HG02571 (cell line): ENCODE data around the gene AGXT.

Experiments used
- ATAC-seq: cut with Tn5 transposase; IDR thresholded peaks from one replicate; pipeline ENCODE4 v1.9.1; 2021; ENCODE audit warnings: mild to moderate bottlenecking, moderate library complexity; ENCODE audit not compliant: unreplicated experiment

AGXT gene

GRCh38 chr2:240884745-240885144 is 16.1 kb downstream of the AGXT start:
- ATAC-seq: no peak

DNA sequence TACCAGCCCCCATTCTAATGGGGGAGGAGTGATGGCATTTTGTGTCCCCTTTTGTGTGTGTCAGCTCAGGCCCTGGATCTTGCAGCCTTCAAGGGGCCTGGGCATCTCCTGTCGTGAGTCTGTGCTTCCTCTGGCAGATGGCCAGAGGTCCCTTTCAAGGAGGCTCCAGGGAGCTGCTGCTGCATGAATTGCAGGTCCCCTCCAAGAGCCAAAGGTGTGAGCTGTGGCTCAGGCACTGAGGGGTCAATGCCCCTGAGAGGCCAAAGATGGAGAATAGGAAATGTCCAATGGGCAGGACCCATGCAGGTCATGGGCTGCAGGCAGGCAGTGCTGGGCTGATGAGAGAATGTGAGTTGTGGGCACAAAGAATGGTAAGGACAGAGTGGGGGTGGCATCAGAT is 16.9 kb downstream of the AGXT start:
- ATAC-seq: no peak

GRCh38 chr2:240886023-240886565 is 17.5 kb downstream of the AGXT start:
- no peak for ATAC-seq

DNA sequence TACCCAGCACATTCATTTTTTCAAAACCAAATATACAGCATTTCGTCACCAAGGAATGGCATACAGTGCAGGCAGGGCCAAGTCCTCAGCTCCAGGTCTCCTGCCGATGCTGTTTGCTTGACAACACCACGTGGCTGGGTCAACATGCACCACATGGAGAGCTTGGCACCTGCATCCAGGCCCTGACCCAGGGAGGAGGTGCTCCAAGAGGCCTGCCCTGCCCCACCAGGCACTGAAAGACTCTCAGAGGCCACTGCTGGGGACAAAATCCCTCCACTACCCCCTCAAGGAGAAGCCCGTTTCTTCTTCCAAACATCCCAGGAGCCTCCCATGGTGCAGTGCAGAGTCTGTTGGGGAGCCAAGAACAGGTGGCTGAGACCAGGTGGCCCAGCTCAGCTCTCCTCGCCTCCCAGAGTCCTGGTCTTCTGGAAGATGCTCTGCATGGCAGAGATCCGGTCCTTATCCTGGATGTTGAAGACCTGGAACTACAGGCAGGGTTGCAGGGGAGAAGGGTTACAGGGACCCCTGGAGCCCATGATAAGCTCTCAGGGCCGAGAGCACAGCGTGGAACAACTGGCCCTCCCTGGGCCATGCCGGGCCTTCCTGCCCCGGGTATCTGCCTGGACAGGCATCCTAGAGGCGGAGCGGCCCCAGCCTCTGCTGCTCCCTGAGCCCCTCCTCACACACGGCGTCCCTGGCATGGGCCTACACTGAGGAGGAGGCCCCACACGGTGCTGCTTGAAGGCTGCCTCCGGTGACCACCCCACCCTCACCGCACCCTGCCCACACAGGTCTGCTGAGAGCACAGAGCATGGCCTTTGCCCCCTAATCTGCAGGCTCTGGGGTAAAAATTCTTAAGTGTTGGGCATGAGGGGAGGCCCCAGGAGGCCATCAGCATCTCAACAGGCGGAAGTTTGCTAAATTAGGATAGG is 18.3 kb downstream of the AGXT start:
- no peak for ATAC-seq

DNA sequence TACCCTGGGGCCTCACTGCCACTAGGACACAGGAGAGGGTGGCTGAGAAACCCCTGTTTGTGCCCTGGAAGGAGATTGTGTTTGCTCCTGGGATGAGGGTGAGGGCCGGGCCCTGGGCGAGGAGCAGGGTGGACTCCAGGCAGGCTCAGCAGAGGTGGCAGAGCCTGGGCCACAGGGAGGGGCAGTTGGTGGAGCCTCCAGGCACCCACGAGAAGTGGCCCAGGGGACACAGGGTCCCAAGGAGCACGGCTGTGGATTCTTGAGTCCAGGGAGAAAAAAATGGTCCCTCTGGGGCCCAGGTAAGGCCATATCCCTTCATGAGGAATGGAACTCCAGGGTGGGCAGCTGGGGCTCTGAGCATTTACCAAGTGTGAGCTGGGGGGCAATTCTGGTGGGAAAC is 19.0 kb downstream of the AGXT start:
- no peak for ATAC-seq

- no peak for ATAC-seq
These were observed 19.7 kb downstream of the AGXT start for GRCh38 chr2:240888130-240888889.

- ATAC-seq: no peak
These were observed 20.4 kb downstream of the AGXT start for GRCh38 chr2:240888890-240889573.

- no peak for ATAC-seq
These were observed 21.3 kb downstream of the AGXT start for GRCh38 chr2:240889601-240890560.

GRCh38 chr2:240890691-240891090 is 22.1 kb downstream of the AGXT start:
- ATAC-seq: no peak

DNA sequence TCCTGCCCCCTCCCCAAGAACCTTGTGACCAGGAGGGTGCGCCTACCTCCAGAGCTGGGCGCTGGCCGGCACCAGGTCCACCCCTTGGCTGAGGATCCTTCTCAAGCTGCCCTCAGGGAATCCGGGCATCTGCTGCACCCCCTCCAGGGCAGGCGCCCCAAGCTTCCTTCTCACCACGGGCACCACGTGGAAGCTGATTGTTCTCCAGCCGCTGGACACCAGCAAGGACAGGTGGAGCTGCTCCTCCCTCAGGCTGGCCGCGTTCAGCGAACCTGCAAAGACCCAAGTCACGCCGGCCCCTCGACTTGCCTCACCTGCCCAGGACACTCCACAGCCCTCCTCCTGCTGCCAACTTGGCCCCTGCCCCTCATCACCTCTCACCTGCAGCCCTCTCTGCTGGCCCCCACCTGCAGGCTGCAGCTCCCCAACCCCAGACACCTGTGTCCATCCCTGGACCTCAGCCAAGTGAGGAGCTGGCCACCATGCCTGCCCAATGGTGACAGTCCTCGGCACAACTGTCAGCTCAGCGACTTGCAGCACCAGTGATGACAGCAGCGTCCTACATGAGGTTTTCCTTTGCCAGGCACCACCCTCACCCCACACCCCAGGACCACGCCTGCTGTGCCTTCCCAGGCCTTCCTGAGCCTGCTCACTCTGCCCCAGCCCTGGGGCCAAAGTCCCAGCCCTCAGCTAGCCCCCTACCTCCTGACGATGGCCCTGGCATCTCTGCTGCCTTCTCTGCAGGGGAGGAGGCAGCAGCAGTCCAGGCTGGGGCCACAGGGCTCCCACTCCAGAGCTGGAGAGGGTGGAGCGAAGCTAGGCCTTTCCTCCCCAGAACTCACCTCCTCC is 23.1 kb downstream of the AGXT start:
- no peak for ATAC-seq

- ATAC-seq: no peak
These were observed 23.7 kb downstream of the AGXT start for GRCh38 chr2:240892356-240892755.

DNA sequence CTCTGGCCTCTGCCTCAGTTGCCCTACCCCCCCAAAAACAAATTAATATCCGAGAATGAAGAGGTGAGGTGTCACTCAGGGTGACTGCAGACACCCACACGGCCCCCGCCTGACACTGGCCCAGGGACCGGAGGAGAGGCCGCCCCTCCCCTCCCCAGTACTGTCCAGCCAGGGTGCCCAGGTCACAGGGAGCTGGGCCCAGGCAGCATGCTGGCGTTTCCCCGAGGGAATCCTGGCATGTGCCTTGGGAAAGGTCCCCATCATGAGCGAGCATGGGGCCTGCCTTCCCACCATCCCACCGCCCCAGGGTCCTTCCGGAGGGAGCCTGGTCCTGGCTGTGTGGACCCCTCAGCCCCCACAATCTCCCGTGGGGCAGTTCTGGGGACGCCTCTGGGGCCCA is 24.3 kb downstream of the AGXT start:
- no peak for ATAC-seq

- ATAC-seq: no peak
These were observed 24.8 kb downstream of the AGXT start for GRCh38 chr2:240893363-240893844.

GRCh38 chr2:240894006-240894405 is 25.4 kb downstream of the AGXT start:
- ATAC-seq: no peak

GRCh38 chr2:240894836-240895558 is 26.4 kb downstream of the AGXT start:
- no peak for ATAC-seq

DNA sequence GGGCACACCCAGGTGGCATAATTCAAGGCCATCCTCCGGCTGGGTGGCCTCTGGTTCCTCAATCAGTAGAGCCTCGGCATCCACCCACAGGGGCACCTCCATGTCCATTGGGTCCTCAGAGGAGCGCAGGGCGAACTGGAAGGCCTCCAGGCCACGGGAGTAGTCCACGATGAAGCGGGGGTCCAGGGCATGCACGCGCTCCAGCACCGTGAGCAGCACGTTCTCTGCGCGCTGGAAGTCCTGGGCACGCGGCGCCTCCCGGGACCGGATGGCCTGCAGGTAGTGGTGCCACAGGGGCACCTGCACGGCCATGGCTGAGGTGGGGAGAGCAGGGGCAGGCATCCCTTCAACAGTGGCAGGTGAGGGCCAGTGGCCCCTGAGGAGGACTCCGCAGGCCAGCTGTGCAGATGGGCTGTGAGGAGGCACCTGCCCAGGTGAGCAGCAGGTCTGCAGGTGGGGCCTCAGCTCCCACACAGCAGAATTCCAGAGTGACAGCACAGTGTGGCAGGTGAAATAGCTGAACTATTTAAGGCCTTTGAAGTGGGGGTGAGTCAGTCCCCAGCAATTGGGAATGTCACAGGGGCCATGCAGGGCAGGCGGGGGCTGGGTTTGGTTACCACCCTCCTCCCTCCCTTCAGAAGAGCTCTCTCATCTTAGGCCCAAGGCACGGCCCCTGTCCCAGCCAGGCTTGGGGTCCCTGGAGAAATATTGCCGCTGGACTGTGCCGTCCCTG is 27.2 kb downstream of the AGXT start, which contains the start of gene MAB21L4:
TSS of gene MAB21L4 (minus strand) at position 501 of the 733 bp plus-strand sequence. CDS start at position 342, 159 bp downstream.
- ATAC-seq: no peak

DNA sequence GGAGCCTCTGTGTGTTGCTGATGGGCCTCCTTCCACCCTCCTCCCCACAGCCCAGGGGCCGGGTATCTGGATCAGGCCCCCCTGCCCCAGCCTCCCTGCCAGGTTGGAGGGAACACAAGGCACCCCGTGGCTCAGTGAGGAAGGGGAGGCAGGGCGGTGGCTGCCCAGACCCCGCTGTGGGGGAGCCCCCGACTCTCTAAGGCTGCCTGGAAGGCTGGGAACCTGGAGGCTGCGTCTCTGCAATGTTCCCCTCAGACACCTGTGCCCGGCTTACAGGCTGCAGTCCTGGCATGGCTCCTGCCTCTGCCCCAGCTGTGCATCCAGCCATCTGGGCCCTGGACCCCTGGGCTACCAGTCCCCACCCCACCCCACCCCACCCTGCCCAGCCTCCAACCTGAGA is 27.8 kb downstream of the AGXT start:
- no peak for ATAC-seq
